Lower leg skin (tissue), 3 donors: ENCODE measurements around the gene BACE2.

Experiments
- POLR2A ChIP-seq, 2 donors: fragments of 450-650 bp; IDR thresholded peaks; one replicate each; pipeline ENCODE4 v1.6.1; 2016 to 2017; ENCODE audit warnings: antibody characterized with exemption in 2 of 2, mild to moderate bottlenecking in 1 of 2, moderate library complexity in 1 of 2
- TF ChIP-seq, protein P1 (sequence below), 3 donors: fragments of 450-650 bp; IDR thresholded peaks; one replicate each; pipeline ENCODE4 v1.5.1; 2016; ENCODE audit warnings: antibody characterized with exemption in 3 of 3, mild to moderate bottlenecking in 3 of 3, moderate library complexity in 2 of 3

DNA sequence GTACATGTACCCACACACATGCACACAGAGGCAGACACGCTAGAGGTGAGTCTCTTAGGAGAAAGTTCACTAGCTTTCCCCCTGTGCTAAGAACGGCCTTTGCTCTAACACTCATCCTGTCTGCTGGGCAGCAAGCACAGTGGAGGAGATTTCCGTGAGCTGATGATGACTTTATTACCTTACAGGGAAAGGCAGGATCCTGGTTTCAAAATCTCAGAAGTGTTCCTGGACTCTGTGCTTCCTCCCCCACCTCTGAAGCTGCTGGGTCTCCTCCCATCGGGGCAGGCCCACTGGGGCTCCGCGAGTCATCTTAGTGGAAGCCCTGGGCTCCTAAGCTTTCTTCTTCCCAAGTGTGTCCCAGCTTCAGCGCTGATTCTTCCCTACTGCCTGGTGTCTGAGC, 151.3 kb downstream of the BACE2 start:
- TF ChIP-seq, protein P1, sequence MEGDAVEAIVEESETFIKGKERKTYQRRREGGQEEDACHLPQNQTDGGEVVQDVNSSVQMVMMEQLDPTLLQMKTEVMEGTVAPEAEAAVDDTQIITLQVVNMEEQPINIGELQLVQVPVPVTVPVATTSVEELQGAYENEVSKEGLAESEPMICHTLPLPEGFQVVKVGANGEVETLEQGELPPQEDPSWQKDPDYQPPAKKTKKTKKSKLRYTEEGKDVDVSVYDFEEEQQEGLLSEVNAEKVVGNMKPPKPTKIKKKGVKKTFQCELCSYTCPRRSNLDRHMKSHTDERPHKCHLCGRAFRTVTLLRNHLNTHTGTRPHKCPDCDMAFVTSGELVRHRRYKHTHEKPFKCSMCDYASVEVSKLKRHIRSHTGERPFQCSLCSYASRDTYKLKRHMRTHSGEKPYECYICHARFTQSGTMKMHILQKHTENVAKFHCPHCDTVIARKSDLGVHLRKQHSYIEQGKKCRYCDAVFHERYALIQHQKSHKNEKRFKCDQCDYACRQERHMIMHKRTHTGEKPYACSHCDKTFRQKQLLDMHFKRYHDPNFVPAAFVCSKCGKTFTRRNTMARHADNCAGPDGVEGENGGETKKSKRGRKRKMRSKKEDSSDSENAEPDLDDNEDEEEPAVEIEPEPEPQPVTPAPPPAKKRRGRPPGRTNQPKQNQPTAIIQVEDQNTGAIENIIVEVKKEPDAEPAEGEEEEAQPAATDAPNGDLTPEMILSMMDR (IDR thresholded peaks at IDR 0.05): no peak
- no peak for TF ChIP-seq POLR2A (IDR thresholded peaks at IDR 0.05)
